8988T (cell line): ENCODE results near the gene TMEM259.

Source experiments
- DNase-seq: peaks from one replicate; pipeline ENCODE4 v3.0.0; 2011

Gene TMEM259

GRCh38 chr19:982567-983170 lies 38.3 kb downstream of the TMEM259 start:
- peak; percentile 99 for DNase-seq

GRCh38 chr19:980133-980998 lies 40.6 kb downstream of the TMEM259 start:
- DNase-seq: no peak

- no peak for DNase-seq
Observed at GRCh38 chr19:979318-979741, 41.6 kb downstream of the TMEM259 start.

- no peak for DNase-seq
Observed at GRCh38 chr19:977058-977464, 43.9 kb downstream of the TMEM259 start.

- DNase-seq: no peak
Observed at GRCh38 chr19:976476-976875, 44.4 kb downstream of the TMEM259 start.

GRCh38 chr19:974564-975257 lies 46.2 kb downstream of the TMEM259 start:
- no peak for DNase-seq

- DNase-seq: no peak
Observed at GRCh38 chr19:973726-974563, 47.0 kb downstream of the TMEM259 start.

- DNase-seq: no peak
Observed at GRCh38 chr19:972281-972680, 48.6 kb downstream of the TMEM259 start.

GRCh38 chr19:971795-972194 lies 49.1 kb downstream of the TMEM259 start:
- no peak for DNase-seq

- DNase-seq: no peak
Observed at GRCh38 chr19:970695-971094, 50.2 kb downstream of the TMEM259 start.

GRCh38 chr19:966485-967088 lies 54.3 kb downstream of the TMEM259 start:
- no peak for DNase-seq

GRCh38 chr19:964761-965694 lies 55.9 kb downstream of the TMEM259 start:
- DNase-seq: no peak

- DNase-seq: no peak
Observed at GRCh38 chr19:964116-964520, 56.8 kb downstream of the TMEM259 start.

- DNase-seq: no peak
Observed at GRCh38 chr19:963486-963951, 57.4 kb downstream of the TMEM259 start.

- no peak for DNase-seq
Observed at GRCh38 chr19:962683-963400, 58.1 kb downstream of the TMEM259 start.

GRCh38 chr19:961866-962620 lies 58.9 kb downstream of the TMEM259 start:
- DNase-seq: no peak

GRCh38 chr19:960601-960938 lies 60.4 kb downstream of the TMEM259 start:
- DNase-seq: no peak

GRCh38 chr19:960020-960419 lies 60.9 kb downstream of the TMEM259 start:
- no peak for DNase-seq
